Measurements from ENCODE around the gene LBHD2. TPM values are rescaled to one million over a fixed set of nuclear protein-coding genes. Genes with fewer than 3 reads are reported as not detected.
"Not testable (repeated sequence)": the region's sequence is repeated elsewhere in the genome, so short reads cannot be mapped to it uniquely, and the experiment has no call there.

LBHD2 gene
- total and polyA plus RNA-seq, 9 donors, result 0.47 TPM; not detected in 8

GRCh38 chr14:103115845-103116572 lies 32.0 kb downstream of the LBHD2 start:
- no peak overlapping the region for H3K27ac ChIP-seq
- H3K36me3 ChIP-seq, result no peaks in the 10 kb centered on the region
- H3K4me3 ChIP-seq, result no peak overlapping the region
- peaks cover 4% of the 10 kb centered on the region for H3K4me1 ChIP-seq (ENCODE audit: insufficient read depth)
- TF ChIP-seq POLR2A (IDR thresholded peaks at IDR 0.05) (no peak), CTCF (IDR thresholded peaks at IDR 0.05) (no peak), EP300 (IDR thresholded peaks at IDR 0.05) (no peak)
- 89 to 92% (median 90%) methylated on average over 10 of the region's 10 CpGs for WGBS, 3 donors
- no peaks in the 10 kb centered on the region for H3K9me3 ChIP-seq
- intact Hi-C loops (cut with DNase I), result no loop called here
- no peak for DNase-seq
- H3K27me3 ChIP-seq, result no peaks in the 10 kb centered on the region

DNA sequence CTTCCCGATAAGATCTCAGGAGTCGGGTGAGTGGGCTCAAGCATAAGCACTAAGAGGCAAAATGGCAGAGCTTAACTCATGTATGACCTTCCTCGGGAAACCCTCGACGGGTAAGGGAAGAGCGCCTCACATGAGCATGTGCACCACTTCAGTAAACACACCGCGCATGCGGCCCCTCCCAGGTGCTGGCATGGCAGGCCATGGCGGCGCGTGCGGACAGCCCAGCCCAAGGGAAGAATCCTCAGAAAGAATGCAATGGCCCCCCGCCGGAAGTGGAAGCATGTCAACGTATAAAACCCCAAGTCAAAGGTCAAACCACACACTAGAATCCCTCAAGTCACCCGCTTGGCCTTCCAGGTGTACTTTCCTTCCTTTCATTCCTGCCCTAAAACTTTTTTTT lies 32.6 kb downstream of the LBHD2 start:
- Histone ChIP-seq H3K4me3 (no peak overlapping the region), H3K9me3 (no peaks in the 10 kb centered on the region), H3K27me3 (no peaks in the 10 kb centered on the region), H3K36me3 (no peaks in the 10 kb centered on the region), H3K4me1 (ENCODE audit: insufficient read depth) (peaks cover 6% of the 10 kb centered on the region), H3K27ac (no peak overlapping the region)
- TF ChIP-seq EP300 (IDR thresholded peaks at IDR 0.05), result no peak
- TF ChIP-seq CTCF (IDR thresholded peaks at IDR 0.05), result no peak
- TF ChIP-seq POLR2A (IDR thresholded peaks at IDR 0.05), result no peak
- DNase-seq, result no peak
- WGBS, 3 donors, result 84 to 91% (median 86%) methylated on average over 17 of the region's 17 CpGs
- intact Hi-C loops (cut with DNase I), result no loop called here

DNA sequence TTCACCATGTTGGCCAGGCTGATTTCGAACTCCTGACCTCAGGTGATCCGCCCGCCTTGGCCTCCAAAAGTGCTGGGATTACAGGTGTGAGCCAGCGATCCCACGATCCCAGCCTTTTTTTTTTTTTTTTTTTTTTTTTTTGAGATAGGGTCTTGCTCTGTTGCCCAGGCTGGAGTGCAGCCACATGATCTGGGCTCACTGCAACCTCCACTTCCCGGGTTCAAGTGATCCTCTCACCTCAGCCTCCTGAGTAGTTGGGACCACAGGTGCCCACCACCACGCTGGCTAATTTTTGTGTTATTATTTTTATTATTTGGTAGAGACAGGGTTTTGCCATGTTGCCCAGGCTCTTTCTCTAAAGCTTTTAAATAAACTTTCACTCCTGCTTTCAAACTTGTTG lies 33.5 kb downstream of the LBHD2 start:
- intact Hi-C loops (cut with DNase I); H3K27me3 ChIP-seq; H3K4me3 ChIP-seq; DNase-seq; H3K27ac ChIP-seq; H3K36me3 ChIP-seq; H3K9me3 ChIP-seq: not testable (repeated sequence)
- 88 to 95% (median 94%) methylated on average over 7 of the region's 7 CpGs for WGBS, 3 donors
- H3K4me1 ChIP-seq (ENCODE audit: insufficient read depth), result peaks cover 10% of the 10 kb centered on the region

- H3K9me3 ChIP-seq, result no peaks in the 10 kb centered on the region
- DNase-seq, result peak in 4 of 5 donors; percentile 54 to 78 (median 74)
- WGBS, 3 donors, result 27 to 31% (median 30%) methylated on average over 9 to 10 of the region's 10 CpGs
- intact Hi-C loops (cut with DNase I), result no loop called here
- H3K36me3 ChIP-seq, result no peaks in the 10 kb centered on the region
- H3K27ac ChIP-seq, result peak overlapping the region in 1 of 2 donors; percentile 60
- no peaks in the 10 kb centered on the region for H3K27me3 ChIP-seq
- H3K4me1 ChIP-seq (ENCODE audit: insufficient read depth), result peaks cover 13% of the 10 kb centered on the region
- H3K4me3 ChIP-seq, result no peak overlapping the region
- no peak for TF ChIP-seq EP300 (IDR thresholded peaks at IDR 0.05)
- TF ChIP-seq CTCF (IDR thresholded peaks at IDR 0.05), result no peak
- TF ChIP-seq POLR2A (IDR thresholded peaks at IDR 0.05), result no peak
Observed at GRCh38 chr14:103118018-103118662, 34.1 kb downstream of the LBHD2 start.
